ENCODE measurements around the gene CACNA2D1. TPM values are rescaled to one million over a fixed set of nuclear protein-coding genes. Genes with fewer than 3 reads are reported as not detected.

Gene CACNA2D1
- total RNA-seq, 1 experiment from 2014 or later, result 0.27 TPM

GRCh38 chr7:82079527-82079926 is 364.1 kb downstream of the CACNA2D1 start:
- no TSS peak for BruUV-seq (replicated peaks)
- DNase-seq (ENCODE audit: low read depth, low spot score), result no peak
- H3K9me2 ChIP-seq (ENCODE audit: insufficient read depth), result no peaks in the 10 kb centered on the region
- H3K9ac ChIP-seq (ENCODE audit: low read length), result no peak overlapping the region
- no peaks in the 10 kb centered on the region for H3K27me3 ChIP-seq (ENCODE audit: insufficient read depth, low read length)
- no peak for ATAC-seq
- no peaks in the 10 kb centered on the region for H3K4me1 ChIP-seq (ENCODE audit: control insufficient read depth in 1 of 2, insufficient read depth in 2 of 2, low read length in 2 of 2)
- RAD21 ChIA-PET (ENCODE audit: low non-redundant PET in 1 of 2, low total read pairs in 2 of 2, uncharacterized antibody in 2 of 2, unreplicated experiment in 2 of 2), result no interaction called here
- no peaks in the 10 kb centered on the region for H4K20me1 ChIP-seq (ENCODE audit: insufficient read depth)
- CTCF ChIA-PET, result no interaction called here
- no peak overlapping the region for H3K4me3 ChIP-seq (replicated peaks in 1 of 2; ENCODE audit: low read depth in 1 of 2, low read length in 2 of 2)
- no peaks in the 10 kb centered on the region for H3K79me2 ChIP-seq (ENCODE audit: insufficient read depth, low read length)
- H3K27ac ChIP-seq (ENCODE audit: low read depth, low read length), result no peak overlapping the region
- no peak for TF ChIP-seq JUND (IDR thresholded peaks at IDR 0.05)
- no peak for TF ChIP-seq SRF (IDR thresholded peaks at IDR 0.05; ENCODE audit: low read depth)
- TF ChIP-seq SIN3A (IDR thresholded peaks at IDR 0.05; ENCODE audit: low read depth), result no peak
- no peak for TF ChIP-seq POLR2A (IDR thresholded peaks at IDR 0.05; ENCODE audit: borderline replicate concordance, extremely low read depth, insufficient read depth, insufficient read length)
- no peak for TF ChIP-seq RAD21 (IDR thresholded peaks at IDR 0.05; ENCODE audit: low read depth)
- TF ChIP-seq, protein P1, sequence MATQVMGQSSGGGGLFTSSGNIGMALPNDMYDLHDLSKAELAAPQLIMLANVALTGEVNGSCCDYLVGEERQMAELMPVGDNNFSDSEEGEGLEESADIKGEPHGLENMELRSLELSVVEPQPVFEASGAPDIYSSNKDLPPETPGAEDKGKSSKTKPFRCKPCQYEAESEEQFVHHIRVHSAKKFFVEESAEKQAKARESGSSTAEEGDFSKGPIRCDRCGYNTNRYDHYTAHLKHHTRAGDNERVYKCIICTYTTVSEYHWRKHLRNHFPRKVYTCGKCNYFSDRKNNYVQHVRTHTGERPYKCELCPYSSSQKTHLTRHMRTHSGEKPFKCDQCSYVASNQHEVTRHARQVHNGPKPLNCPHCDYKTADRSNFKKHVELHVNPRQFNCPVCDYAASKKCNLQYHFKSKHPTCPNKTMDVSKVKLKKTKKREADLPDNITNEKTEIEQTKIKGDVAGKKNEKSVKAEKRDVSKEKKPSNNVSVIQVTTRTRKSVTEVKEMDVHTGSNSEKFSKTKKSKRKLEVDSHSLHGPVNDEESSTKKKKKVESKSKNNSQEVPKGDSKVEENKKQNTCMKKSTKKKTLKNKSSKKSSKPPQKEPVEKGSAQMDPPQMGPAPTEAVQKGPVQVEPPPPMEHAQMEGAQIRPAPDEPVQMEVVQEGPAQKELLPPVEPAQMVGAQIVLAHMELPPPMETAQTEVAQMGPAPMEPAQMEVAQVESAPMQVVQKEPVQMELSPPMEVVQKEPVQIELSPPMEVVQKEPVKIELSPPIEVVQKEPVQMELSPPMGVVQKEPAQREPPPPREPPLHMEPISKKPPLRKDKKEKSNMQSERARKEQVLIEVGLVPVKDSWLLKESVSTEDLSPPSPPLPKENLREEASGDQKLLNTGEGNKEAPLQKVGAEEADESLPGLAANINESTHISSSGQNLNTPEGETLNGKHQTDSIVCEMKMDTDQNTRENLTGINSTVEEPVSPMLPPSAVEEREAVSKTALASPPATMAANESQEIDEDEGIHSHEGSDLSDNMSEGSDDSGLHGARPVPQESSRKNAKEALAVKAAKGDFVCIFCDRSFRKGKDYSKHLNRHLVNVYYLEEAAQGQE (IDR thresholded peaks at IDR 0.05; ENCODE audit: low read depth), result no peak
- no peak for TF ChIP-seq YY1 (IDR thresholded peaks at IDR 0.05; ENCODE audit: extremely low read depth, insufficient replicate concordance, low read depth, low read length)
- TF ChIP-seq, protein P2, sequence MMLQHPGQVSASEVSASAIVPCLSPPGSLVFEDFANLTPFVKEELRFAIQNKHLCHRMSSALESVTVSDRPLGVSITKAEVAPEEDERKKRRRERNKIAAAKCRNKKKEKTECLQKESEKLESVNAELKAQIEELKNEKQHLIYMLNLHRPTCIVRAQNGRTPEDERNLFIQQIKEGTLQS (IDR thresholded peaks at IDR 0.05), result no peak
- no peak for TF ChIP-seq EZH2 (IDR thresholded peaks at IDR 0.05)
- TF ChIP-seq, protein P3, sequence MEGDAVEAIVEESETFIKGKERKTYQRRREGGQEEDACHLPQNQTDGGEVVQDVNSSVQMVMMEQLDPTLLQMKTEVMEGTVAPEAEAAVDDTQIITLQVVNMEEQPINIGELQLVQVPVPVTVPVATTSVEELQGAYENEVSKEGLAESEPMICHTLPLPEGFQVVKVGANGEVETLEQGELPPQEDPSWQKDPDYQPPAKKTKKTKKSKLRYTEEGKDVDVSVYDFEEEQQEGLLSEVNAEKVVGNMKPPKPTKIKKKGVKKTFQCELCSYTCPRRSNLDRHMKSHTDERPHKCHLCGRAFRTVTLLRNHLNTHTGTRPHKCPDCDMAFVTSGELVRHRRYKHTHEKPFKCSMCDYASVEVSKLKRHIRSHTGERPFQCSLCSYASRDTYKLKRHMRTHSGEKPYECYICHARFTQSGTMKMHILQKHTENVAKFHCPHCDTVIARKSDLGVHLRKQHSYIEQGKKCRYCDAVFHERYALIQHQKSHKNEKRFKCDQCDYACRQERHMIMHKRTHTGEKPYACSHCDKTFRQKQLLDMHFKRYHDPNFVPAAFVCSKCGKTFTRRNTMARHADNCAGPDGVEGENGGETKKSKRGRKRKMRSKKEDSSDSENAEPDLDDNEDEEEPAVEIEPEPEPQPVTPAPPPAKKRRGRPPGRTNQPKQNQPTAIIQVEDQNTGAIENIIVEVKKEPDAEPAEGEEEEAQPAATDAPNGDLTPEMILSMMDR (IDR thresholded peaks at IDR 0.05 in 2 of 3, conservative IDR thresholded peaks at IDR 0.05 in 1 of 3; ENCODE audit: borderline replicate concordance in 1 of 3, insufficient read depth in 1 of 3, low read depth in 2 of 3, low read length in 2 of 3), result no peak
- TF ChIP-seq SP1 (IDR thresholded peaks at IDR 0.05; ENCODE audit: low read depth), result no peak
- TF ChIP-seq CBX3 (IDR thresholded peaks at IDR 0.05; ENCODE audit: low read depth), result no peak
- no peak for TF ChIP-seq POLR2AphosphoS5 (IDR thresholded peaks at IDR 0.05; ENCODE audit: low read depth, low read length)
- no peak for TF ChIP-seq TCF7L2 (IDR thresholded peaks at IDR 0.05; ENCODE audit: borderline replicate concordance, extremely low read depth, insufficient read depth, insufficient read length)
- TF ChIP-seq ZNF274 (IDR thresholded peaks at IDR 0.05; ENCODE audit: low read depth, low read length), result no peak
- TF ChIP-seq CEBPB (IDR thresholded peaks at IDR 0.05; ENCODE audit: low read depth), result no peak
- TF ChIP-seq, protein P4, sequence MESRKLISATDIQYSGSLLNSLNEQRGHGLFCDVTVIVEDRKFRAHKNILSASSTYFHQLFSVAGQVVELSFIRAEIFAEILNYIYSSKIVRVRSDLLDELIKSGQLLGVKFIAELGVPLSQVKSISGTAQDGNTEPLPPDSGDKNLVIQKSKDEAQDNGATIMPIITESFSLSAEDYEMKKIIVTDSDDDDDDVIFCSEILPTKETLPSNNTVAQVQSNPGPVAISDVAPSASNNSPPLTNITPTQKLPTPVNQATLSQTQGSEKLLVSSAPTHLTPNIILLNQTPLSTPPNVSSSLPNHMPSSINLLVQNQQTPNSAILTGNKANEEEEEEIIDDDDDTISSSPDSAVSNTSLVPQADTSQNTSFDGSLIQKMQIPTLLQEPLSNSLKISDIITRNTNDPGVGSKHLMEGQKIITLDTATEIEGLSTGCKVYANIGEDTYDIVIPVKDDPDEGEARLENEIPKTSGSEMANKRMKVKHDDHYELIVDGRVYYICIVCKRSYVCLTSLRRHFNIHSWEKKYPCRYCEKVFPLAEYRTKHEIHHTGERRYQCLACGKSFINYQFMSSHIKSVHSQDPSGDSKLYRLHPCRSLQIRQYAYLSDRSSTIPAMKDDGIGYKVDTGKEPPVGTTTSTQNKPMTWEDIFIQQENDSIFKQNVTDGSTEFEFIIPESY (IDR thresholded peaks at IDR 0.05; ENCODE audit: extremely low read depth, insufficient replicate concordance, low read length), result no peak
- TF ChIP-seq ELF1 (IDR thresholded peaks at IDR 0.05; ENCODE audit: borderline replicate concordance, low read depth), result no peak
- intact Hi-C loops (cut with micrococcal nuclease), result no loop called here
- no peak overlapping the region for H3K4me2 ChIP-seq (ENCODE audit: low read length)
- H2AFZ ChIP-seq (ENCODE audit: low read depth, low read length, poor library complexity, severe bottlenecking), result no peak overlapping the region
- no peaks in the 10 kb centered on the region for H3K36me3 ChIP-seq (ENCODE audit: control insufficient read depth in 1 of 2, insufficient read depth in 2 of 2, low read length in 2 of 2)
- POLR2A ChIA-PET, result no interaction called here
- no peaks in the 10 kb centered on the region for H3K9me3 ChIP-seq (ENCODE audit: control insufficient read depth in 1 of 2, insufficient read depth in 1 of 2, low read depth in 1 of 2, low read length in 2 of 2)

Measured in HCT116 (cell line).